BLaER1 treated with 17β-estradiol and CSF1 and Interleukin-3, amounts not matched to agents 10 nM and 100 nM (cell line): ENCODE measurements around the gene PIK3R4.

Experiments
- H3K27ac ChIP-seq, 11 experiments: shearing (Covaris generic); formaldehyde crosslinking; 2 replicates each; pipeline ENCODE4 v1.8.1; 2022
- H3K27me3 ChIP-seq, 11 experiments: shearing (Covaris generic); formaldehyde crosslinking; 2 replicates each; pipeline ENCODE4 v1.8.1; 2022
- H3K36me3 ChIP-seq, 11 experiments: shearing (Covaris generic); formaldehyde crosslinking; 2 replicates each; pipeline ENCODE4 v1.8.1; 2022
- H3K4me1 ChIP-seq, 10 experiments: shearing (Covaris generic); formaldehyde crosslinking; 2 replicates each; pipeline ENCODE4 v1.8.1; 2022
- H3K4me2 ChIP-seq, 11 experiments: shearing (Covaris generic); formaldehyde crosslinking; 2 replicates each; pipeline ENCODE4 v1.8.1; 2022
- H3K4me3 ChIP-seq, 10 experiments: shearing (Covaris generic); formaldehyde crosslinking; 2 replicates each; pipeline ENCODE4 v1.8.1; 2022
- H3K9ac ChIP-seq, 11 experiments: shearing (Covaris generic); formaldehyde crosslinking; 2 replicates each; pipeline ENCODE4 v1.8.1; 2022
- H3K9me3 ChIP-seq, 11 experiments: shearing (Covaris generic); formaldehyde crosslinking; replicated peaks in 1 of 11; 2 replicates each; pipeline ENCODE4 v1.8.1; 2022
- H4K20me1 ChIP-seq, 11 experiments: shearing (Covaris generic); formaldehyde crosslinking; 2 replicates each; pipeline ENCODE4 v1.8.1; 2022
- Cebpa-rat ChIP-seq, 11 experiments: shearing (Covaris generic); IDR thresholded peaks; 2 replicates each; pipeline ENCODE4 v1.8.1; 2022

PIK3R4 gene

DNA sequence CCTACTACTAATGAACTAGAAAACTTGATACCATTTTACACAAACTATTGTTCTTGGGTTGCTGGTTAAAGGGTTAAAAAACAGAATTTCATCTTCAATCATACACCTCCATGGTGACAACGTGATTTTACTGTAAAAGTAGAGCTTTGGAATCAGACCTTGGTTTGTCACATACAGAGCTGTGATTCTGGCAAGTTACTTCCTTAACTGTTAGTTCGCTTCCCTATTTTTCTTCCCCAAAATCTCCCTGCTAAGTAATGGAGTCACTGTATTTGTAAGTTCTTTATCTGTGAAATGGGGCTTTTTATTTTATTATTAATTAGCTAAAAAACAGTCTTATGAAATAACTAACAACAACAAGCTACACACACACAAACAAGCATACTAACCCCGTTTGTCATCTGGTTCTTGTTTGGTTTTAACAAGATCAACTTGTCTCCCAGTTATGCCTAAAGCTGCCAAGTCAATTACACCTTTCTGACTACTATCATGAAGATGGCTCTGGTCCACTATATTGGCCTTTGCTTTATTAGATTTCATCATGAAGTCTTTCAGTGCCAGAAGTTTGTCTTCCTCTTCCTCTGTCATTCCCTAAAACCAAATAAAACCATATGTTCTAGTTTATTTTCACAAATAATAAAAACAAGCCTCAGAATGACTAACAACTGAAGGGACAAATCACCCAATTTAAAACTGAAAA lies 38.6 kb downstream of the PIK3R4 start:
- Histone ChIP-seq H3K27ac (no peak overlapping the region), H3K4me3 (no peak overlapping the region), H3K36me3 (peaks cover 37 to 87% (median 62%) of the 10 kb centered on the region in 11 experiments), H3K4me1 (peaks cover 0 to 8% (median 0%) of the 10 kb centered on the region in 10 experiments; a peak in 2 of 20 replicates), H3K9me3 (no peaks in the 10 kb centered on the region), H3K27me3 (no peaks in the 10 kb centered on the region), H3K4me2 (no peak overlapping the region), H4K20me1 (no peaks in the 10 kb centered on the region), H3K9ac (no peak overlapping the region)
- TF ChIP-seq Cebpa-rat (IDR thresholded peaks at IDR 0.05) = no peak

DNA sequence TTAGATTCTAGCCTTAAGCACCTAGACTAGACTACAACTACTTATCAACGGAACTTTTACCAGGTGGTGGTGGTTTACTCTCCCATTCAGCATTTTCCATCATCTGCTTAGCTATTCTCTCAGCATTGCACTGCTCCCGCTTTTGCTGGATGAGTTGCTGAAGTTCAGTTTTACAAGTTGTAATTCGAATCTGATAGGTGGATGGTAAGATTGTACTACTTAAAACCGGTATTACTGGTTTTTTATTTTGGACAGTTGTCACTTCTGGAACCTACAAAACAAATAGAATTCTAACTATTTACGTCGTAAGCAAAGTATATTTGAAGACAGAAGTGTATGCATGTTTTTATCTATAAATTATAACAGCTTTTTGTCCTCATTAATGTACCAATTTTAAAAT lies 41.1 kb downstream of the PIK3R4 start:
- no peak overlapping the region for H3K27ac ChIP-seq
- no peak overlapping the region for H3K9ac ChIP-seq
- H3K27me3 ChIP-seq = no peaks in the 10 kb centered on the region
- H3K9me3 ChIP-seq = no peaks in the 10 kb centered on the region
- H3K4me2 ChIP-seq = no peak overlapping the region
- peaks cover 0 to 8% (median 0%) of the 10 kb centered on the region in 10 experiments; a peak in 2 of 20 replicates for H3K4me1 ChIP-seq
- no peaks in the 10 kb centered on the region for H4K20me1 ChIP-seq
- H3K36me3 ChIP-seq = peaks cover 47 to 93% (median 74%) of the 10 kb centered on the region in 11 experiments
- no peak overlapping the region for H3K4me3 ChIP-seq
- TF ChIP-seq Cebpa-rat (IDR thresholded peaks at IDR 0.05) = no peak

DNA sequence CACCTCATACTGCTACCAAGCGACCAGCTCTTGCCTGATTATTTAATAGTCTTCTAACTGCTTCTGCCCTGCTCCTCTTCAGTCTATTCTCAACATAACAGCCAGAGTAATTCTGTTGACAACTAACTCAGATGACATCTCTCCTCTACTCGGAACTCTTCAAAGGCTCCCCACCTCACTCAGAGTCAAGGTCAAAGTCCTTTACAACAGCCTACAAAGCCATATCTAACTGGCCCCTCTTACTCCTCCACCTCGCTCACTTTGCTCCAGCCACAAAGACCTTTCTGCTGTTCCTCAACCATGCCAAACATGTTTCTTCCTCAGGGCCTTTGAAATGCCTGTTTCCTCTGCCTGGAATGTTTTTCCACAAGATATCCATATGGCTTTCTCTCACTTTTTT lies 43.6 kb downstream of the PIK3R4 start:
- Histone ChIP-seq H4K20me1 (no peaks in the 10 kb centered on the region), H3K4me3 (no peak overlapping the region), H3K9me3 (no peaks in the 10 kb centered on the region), H3K27ac (no peak overlapping the region), H3K4me2 (no peak overlapping the region), H3K9ac (no peak overlapping the region), H3K4me1 (peaks cover 0 to 5% (median 0%) of the 10 kb centered on the region in 10 experiments; a peak in 2 of 20 replicates), H3K36me3 (peaks cover 63 to 100% (median 83%) of the 10 kb centered on the region in 11 experiments), H3K27me3 (no peaks in the 10 kb centered on the region)
- no peak for TF ChIP-seq Cebpa-rat (IDR thresholded peaks at IDR 0.05)

DNA sequence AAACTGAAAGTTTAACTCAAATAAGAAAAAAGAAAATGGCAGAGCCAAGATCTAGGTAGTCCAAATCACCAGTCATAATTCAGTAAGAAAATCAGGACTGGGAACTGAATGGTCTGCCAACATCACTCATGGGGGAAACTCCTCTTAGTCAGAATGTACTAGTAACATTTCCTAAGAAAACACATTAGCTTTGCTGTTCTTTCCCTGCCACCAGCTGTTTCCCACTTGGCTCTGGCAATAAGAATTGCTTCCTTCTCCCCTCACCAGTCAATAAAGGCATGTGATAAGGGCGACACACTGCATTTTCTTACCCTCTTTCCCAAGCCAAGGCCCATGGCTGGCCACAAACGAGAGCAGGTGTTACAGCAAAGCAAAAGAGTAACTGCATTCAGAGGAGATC lies 46.1 kb downstream of the PIK3R4 start:
- no peak for TF ChIP-seq Cebpa-rat (IDR thresholded peaks at IDR 0.05)
- H3K27me3 ChIP-seq = no peaks in the 10 kb centered on the region
- H4K20me1 ChIP-seq = no peaks in the 10 kb centered on the region
- no peak overlapping the region for H3K27ac ChIP-seq
- H3K9me3 ChIP-seq = no peaks in the 10 kb centered on the region
- H3K4me3 ChIP-seq = no peak overlapping the region
- no peaks in the 10 kb centered on the region for H3K4me1 ChIP-seq
- peaks cover 65 to 98% (median 78%) of the 10 kb centered on the region in 11 experiments for H3K36me3 ChIP-seq
- H3K4me2 ChIP-seq = no peak overlapping the region
- H3K9ac ChIP-seq = no peak overlapping the region

DNA sequence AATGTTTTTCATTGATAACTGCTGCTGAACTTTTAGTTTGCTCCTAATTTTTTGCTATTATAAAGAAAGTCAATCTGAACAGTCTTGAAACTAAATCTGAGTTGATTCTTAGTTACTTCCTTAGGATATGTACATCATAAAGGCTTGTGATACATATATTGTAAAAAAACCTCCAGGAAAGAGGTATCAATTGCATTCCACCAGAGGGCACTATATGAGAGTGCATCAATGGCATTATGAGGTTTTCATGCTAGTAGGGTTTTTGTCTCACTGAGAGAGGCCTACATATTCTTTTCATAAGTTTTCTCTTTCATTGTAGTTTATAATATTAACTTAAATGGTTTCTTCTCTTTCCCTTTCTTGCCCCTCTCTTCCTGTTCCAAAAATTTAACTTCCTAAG lies 46.9 kb downstream of the PIK3R4 start:
- Histone ChIP-seq H3K4me3 (no peak overlapping the region), H3K36me3 (peaks cover 64 to 98% (median 77%) of the 10 kb centered on the region in 11 experiments), H3K9me3 (no peaks in the 10 kb centered on the region), H3K9ac (no peak overlapping the region), H4K20me1 (no peaks in the 10 kb centered on the region), H3K4me2 (no peak overlapping the region), H3K27ac (no peak overlapping the region), H3K27me3 (no peaks in the 10 kb centered on the region), H3K4me1 (no peaks in the 10 kb centered on the region)
- TF ChIP-seq Cebpa-rat (IDR thresholded peaks at IDR 0.05) = no peak

DNA sequence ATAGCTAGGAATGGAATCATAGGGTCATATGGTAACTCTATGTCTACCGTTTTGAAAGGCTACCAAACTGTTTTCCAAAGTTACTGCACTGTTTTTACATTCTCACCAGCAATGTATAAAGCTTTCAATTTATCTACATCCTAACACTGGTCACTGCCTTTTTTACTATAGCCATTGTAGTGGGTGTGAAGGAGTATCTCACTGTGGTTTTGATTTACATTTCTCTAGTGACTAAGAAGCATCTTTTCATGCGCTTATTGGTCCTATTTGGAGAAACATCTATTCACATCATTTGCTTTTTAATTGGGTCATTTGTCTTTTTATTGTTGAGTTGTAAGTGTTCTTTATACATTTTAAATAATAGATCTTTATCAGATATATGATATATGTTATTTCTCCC lies 53.3 kb downstream of the PIK3R4 start:
- Histone ChIP-seq H3K36me3 (peaks cover 38 to 88% (median 52%) of the 10 kb centered on the region in 11 experiments; a peak in 21 of 22 replicates), H3K27ac (no peak overlapping the region)

DNA sequence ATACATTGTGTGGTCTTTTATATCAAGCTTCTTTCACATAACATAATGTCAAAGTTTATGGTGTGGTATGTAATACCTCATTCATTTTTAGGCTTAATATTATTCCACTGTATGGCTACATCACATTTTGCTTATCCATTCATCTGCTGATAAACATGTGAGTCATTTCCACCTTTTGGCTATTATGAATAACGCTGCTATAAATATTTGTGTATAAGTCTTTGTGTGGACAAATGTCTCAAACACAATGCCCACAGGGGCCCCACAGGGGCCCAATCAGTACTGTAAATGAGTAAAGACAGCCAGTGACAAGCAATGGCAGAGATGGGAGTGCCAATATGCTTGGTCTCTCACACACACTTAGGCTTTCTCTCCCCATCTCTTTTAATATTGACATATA lies 54.2 kb downstream of the PIK3R4 start:
- H3K4me1 ChIP-seq = peaks cover 0 to 11% (median 0%) of the 10 kb centered on the region in 10 experiments; a peak in 7 of 20 replicates
- H3K27ac ChIP-seq = no peak overlapping the region
- no peaks in the 10 kb centered on the region for H3K9me3 ChIP-seq
- H4K20me1 ChIP-seq = no peaks in the 10 kb centered on the region
- H3K27me3 ChIP-seq = no peaks in the 10 kb centered on the region
- no peak overlapping the region for H3K9ac ChIP-seq
- peaks cover 39 to 88% (median 55%) of the 10 kb centered on the region in 11 experiments; a peak in 21 of 22 replicates for H3K36me3 ChIP-seq
- TF ChIP-seq Cebpa-rat (IDR thresholded peaks at IDR 0.05) = no peak
- no peak overlapping the region for H3K4me3 ChIP-seq
- H3K4me2 ChIP-seq = peak overlapping the region in 3 of 11 experiments; percentile 26 to 64 (median 40); a peak in 4 of 22 replicates

More for the DNA sequence above, 53.3 kb downstream of the PIK3R4 start:
- H3K4me1 ChIP-seq = peaks cover 0 to 11% (median 0%) of the 10 kb centered on the region in 10 experiments; a peak in 7 of 20 replicates
- no peak for TF ChIP-seq Cebpa-rat (IDR thresholded peaks at IDR 0.05)
- H3K4me2 ChIP-seq = no peak overlapping the region
- H3K4me3 ChIP-seq = no peak overlapping the region
- H3K9ac ChIP-seq = no peak overlapping the region
- no peaks in the 10 kb centered on the region for H3K27me3 ChIP-seq
- no peaks in the 10 kb centered on the region for H3K9me3 ChIP-seq
- H4K20me1 ChIP-seq = no peaks in the 10 kb centered on the region

DNA sequence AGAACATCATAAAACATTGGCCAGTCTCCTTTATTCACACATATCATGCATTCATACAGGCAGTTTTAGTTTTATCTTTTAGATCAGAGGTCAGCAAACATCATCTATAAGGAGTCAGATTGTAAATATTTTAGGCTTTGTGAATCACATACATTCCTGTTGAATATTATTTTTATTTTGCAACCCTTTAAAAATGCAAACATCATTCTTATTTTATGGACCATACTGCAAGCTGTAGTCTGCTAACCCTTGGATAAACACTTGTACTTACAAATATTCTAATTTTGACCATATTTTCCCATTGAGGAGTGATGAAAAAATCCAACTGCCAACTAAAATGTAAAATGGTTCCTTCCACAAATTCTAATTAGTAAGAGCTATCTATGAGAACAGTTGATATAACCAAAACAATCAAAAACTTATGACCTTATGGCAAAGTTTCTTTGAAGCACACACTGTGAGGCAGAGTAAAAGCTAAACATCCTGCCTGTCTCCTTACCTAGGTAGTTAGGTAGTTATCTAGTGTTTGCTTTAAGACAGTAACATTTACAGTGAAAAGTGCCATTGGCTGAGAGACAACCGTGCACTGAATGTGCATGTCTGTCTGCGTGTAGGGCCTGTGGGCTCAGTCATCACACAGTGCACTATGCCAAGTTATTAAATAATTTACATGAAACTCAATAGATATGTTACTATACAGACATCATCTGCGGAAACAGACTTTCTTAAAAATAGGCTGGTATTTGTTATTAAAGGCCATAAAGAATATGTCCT lies 57.7 kb downstream of the PIK3R4 start:
- no peak overlapping the region for H3K4me3 ChIP-seq
- H3K4me2 ChIP-seq = no peak overlapping the region
- no peak for TF ChIP-seq Cebpa-rat (IDR thresholded peaks at IDR 0.05)
- no peaks in the 10 kb centered on the region for H4K20me1 ChIP-seq
- H3K27ac ChIP-seq = no peak overlapping the region
- H3K27me3 ChIP-seq = no peaks in the 10 kb centered on the region
- peaks cover 0 to 11% (median 0%) of the 10 kb centered on the region in 10 experiments; a peak in 7 of 20 replicates for H3K4me1 ChIP-seq
- H3K36me3 ChIP-seq = peaks cover 42 to 92% (median 70%) of the 10 kb centered on the region in 11 experiments
- H3K9ac ChIP-seq = no peak overlapping the region
- H3K9me3 ChIP-seq = no peaks in the 10 kb centered on the region

DNA sequence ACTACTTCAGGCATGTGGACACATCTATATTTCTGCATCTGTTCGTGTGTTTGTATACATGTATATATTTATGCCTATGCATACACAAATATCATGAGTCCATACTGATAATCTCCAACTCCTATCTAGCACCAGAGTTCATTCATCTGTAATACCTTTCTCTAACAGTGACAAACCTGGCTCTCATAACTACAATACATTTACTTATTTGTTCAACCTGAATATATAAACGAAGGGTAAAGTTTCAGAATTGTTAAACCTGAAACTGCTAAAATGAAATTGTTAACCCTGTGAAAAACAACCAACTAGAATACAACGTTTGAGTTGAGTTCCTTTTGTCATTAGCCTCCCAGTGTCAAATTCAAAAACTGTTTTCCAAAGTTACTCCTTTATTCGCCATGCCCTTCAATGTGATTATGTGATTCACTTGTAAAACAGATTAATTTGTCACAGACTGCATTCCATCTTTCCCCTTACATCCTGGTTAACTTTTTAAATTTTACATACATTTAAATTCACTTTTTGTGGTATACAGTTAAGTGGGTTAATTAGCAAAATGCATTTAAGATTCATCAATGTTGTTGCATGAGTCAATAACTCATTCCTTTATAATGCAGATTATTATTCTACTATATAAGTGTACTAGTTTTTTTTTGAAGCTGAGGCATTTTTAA lies 58.5 kb downstream of the PIK3R4 start:
- no peak overlapping the region for H3K4me3 ChIP-seq
- H3K9me3 ChIP-seq = no peaks in the 10 kb centered on the region

More for the DNA sequence above, 58.5 kb downstream of the PIK3R4 start:
- Histone ChIP-seq H3K4me2 (no peak overlapping the region), H3K36me3 (peaks cover 50 to 93% (median 78%) of the 10 kb centered on the region in 11 experiments), H3K27ac (no peak overlapping the region), H3K4me1 (peaks cover 0 to 11% (median 0%) of the 10 kb centered on the region in 10 experiments; a peak in 7 of 20 replicates), H3K9ac (no peak overlapping the region), H4K20me1 (no peaks in the 10 kb centered on the region), H3K27me3 (no peaks in the 10 kb centered on the region)
- no peak for TF ChIP-seq Cebpa-rat (IDR thresholded peaks at IDR 0.05)
